Activated CD8-positive, alpha-beta memory T cell treated with anti-CD3 and anti-CD28 coated beads for 4 hours (primary cell): ENCODE measurements around the gene STRN4.
"Not testable (repeated sequence)": the region's sequence is repeated elsewhere in the genome, so short reads cannot be mapped to it uniquely, and the experiment has no call there.

Experiments
- DNase-seq, 2 donors: peaks; one replicate each; pipeline ENCODE4 v3.0.0-alpha.2; 2020; ENCODE audit warnings: low read depth in 2 of 2

Gene STRN4

DNA sequence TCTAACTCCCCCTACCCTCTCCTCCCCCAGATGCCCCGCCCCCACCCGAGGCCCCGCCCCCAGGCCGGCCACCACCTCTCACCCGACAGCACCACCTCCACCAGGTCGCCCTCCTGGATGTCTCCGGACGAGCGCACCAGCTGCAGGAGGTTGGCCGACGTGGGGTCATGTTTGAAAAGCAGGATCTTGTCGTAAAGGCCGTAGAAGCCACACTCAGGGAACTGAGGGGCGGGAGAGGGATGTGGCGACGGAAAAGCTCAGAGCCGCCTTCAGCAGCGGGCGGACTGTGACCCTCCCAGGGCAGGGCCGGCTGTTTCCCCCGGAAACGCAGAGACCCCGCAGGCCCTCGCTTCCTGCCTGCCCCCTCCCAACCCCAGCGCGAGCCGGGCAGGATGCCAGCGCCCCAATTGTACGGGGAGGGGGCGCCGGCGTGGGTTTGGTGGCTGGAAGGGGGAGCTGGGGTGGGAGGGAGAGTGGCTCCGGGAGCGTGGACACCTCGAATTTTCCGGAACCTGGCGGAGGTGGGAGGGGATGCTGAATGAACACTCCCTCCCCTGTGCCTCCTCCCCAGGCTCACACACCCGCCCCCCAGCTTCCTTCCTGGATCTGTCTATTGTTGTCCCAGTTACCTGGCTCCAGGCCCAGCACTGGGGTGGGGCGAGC is 32.3 kb downstream of the STRN4 start:
- DNase-seq, result peak; percentile 52 to 70

DNA sequence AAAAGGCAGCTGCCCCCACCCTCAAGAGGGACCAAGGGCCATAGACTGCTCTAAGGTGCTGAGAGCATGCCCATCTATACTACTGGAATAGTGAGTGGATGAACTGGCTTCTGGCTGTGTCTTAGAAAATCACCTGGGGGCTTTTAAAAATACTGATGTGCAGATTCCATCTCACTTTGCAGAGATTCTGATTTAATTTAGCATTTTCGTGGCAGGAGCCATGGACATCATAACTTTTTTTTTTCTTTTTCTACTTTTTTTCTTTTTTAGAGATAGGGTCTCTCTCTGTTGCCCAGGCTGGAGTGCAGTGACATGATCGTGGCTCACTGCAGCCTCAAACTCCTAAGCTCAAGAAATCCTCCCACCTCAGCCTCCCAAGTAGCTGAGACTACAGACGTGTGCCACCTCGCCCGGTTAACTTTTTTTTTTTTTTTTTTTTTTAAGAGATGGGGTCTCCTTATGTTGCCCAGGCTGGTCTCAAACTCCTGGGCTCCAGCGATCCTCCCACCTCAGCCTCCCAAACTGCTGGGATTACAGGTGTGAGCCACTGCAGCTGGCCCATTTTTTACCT is 33.4 kb downstream of the STRN4 start:
- DNase-seq, result not testable (repeated sequence)

DNA sequence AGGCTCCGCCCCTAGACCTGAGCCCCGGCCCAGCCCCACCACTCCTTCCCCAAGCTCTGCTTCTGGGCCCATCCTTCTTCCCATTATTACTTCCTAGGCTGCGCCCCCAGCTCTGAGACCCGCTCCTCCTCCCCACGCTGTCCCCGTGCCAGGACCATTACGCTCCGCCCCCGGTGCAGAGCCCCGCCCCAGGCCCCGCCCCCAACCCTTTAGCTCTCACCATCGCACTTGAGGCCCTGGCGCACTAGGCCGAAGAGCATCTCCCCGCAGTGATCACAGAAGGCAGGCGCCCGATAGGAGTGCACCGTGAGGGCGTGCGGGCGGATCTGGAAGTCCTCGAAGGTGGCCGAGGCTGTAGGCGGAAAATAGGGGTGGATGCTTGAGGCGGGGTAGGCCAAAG is 35.6 kb downstream of the STRN4 start:
- no peak for DNase-seq

DNA sequence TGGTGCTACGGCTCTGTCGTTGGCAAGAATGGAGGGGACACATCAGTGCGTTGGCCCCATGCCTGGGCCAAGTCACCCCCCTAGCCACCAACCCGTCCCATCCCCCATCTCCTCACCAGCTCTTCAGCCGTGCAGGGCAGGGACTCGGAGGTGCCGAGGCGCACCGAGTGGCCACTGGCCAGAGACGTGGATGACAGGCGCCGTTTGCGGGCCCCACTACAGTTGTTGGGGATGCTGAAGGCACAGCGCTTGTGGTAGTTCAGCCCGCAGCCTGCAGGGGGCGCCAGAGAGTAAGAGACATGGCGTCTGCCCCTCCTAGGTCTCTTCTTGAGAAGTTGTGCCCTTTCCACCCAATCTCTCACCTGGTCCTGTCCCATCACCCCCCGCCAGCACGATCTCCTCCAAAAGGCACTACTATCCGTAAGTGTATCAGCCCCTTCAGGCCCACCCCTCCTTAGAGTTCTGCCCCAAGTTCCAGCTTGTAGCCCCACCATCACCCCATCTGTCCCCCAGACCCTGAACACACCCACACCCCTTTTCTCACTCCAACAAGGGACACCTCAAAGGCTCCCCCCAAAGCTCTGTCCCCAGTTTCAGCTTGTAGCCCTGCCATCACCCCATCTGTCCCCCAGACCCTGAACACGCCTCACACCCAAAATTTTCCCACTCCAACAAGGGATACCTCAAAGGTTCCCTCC is 41.7 kb downstream of the STRN4 start:
- peak; percentile 61 to 82 for DNase-seq

DNA sequence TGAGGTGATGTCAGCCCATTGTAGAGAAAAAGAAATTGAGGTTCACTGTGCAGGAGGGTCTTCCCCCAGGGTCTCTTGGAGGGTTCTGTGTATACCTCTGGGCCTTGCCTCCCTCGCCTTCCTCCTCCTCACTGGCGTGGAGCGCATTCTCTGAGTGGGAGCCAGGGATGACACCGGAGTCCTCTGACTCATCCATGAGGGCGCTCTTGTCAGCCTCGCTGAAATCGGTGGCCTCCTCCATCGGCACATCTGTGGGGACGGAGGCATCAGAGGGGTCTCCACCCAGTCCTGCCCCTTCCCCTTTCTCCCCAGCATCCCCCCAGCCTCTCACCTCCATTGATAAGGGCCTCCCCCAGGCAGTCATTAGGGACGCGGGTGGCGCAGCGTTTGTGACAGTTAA is 45.5 kb downstream of the STRN4 start:
- DNase-seq, result no peak

DNA sequence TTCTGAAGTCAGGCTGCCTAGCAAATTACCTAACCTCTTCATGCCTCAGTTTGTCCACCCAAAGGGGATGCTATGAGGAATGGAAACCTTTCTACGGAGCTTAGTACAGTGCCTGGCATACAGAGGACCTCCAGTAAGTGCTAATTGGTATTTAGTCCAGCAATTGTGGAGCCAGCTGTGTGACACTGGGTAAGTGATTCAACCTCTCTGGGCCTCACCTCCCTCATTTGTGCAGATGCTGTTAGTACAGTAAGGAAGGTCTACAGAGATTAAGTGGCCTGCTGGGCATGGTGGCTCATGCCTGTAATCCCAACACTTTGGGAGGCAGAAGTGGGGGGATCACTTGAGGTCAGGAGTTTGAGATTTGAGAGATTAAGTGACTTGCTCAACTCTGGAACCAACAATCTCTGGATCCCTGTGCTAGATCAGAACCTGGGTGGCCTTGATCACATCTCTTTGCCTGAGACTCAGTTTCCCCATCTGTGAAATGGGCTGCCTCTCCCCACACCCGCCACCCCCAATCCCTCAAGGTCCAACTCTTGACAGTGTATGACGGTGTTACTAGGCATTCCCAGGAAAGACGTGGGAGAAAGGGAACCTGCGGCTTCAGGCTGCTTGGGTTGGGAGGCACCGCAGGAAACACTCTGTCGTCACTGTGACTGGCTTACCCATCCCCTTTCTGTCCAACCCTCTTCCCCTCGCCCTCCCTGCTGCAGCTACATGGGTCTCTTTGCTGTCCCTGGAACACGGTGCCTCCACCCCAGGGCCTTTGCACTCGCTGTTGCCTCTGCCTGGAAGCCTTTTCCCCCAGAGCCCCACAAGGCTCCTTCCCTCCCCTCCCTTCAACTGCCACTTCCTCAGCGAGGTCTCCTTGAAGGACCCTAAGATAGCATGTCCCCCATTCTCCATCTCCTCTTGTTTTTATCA is 47.6 kb downstream of the STRN4 start:
- no peak for DNase-seq

DNA sequence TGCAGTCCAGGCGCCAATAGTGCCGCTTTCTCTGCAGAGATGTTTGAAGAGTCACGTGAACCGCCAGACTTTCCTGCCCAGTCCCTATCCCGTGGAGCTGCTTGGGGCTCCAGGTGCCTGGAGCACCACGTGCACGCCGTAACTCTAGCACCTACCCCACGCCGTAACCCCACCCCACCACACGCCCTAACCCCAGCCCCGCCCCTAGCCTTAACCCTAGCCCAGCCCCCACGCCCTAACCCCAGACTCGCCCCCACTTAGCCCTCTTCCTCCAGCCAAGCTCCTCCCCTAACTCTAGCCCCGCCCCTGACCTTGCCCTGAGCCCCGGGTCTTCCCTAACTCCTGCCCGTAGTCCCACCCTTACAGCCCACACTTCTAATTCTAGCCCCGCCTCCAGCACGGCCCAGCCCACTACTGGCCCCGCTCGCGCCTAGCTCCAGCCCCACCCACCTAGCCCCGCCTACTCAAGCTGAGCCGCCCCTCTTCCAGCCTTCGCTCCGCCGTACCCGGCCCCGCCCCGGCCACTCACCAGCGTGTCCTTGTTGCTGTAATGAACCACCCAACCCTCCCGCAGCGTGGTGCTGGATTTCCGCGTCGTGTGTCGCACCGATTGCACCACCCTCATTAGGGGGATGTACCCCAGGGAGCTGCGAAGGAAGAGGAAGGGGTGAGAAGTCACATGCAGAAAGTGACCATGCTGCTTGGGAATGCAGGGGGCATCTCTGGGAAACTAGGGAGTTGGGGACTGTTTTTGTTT is 48.9 kb downstream of the STRN4 start:
- no peak for DNase-seq

DNA sequence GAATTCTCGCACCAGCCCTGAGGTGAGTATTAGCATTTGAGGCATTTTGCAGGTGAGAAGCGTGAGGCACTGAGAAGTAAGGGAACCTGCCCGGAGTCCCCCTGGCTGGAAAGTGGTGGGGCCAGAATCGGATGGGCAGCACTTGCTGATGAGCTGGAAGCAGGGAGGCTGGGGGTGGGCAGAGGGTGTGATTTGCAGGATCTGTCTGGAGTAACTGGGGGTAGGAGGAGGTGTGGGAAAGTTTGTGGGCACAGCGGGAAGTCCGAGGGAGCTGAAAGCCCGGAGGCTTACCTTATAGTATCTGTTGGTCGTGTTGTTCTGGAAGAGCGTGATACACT is 49.4 kb downstream of the STRN4 start:
- no peak for DNase-seq

DNA sequence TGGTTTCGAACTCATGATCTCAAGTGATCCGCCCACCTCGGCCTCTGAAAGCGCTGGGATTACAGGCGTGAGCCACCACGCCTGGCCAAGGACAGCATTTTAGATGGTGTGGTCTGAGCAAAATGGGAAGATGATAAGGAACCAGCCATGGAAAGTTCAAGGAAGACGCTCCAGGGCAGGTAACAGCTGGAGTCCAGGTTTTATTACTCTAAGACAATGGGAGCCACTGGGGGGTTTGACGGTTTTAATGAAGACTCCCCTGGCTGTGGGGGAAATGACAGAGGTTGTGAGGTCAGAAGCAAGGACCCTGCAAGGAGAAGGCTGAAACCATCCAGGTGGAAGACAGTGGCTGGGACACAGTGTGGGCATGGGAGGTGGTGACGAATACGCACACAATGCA is 50.2 kb downstream of the STRN4 start:
- DNase-seq, result no peak

DNA sequence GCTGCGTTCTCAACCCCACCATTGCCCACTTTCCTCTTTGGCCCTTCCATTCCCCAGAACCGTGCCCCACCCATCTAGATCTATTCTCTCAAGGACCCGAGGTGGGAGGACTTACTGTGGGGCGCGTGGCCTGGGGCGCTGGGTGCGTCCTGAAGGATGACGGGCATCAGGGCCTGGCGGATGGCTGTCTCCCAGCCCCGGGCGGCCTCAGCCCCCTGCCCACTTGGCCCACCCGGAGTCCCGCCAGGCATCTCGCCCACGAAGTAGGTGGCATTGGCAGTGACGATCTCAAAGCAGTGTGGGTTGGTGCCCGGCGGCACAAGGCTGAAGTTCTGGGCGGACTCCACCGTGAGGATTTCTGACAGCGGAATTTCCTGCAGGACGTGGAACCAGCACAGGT is 52.5 kb downstream of the STRN4 start:
- no peak for DNase-seq

DNA sequence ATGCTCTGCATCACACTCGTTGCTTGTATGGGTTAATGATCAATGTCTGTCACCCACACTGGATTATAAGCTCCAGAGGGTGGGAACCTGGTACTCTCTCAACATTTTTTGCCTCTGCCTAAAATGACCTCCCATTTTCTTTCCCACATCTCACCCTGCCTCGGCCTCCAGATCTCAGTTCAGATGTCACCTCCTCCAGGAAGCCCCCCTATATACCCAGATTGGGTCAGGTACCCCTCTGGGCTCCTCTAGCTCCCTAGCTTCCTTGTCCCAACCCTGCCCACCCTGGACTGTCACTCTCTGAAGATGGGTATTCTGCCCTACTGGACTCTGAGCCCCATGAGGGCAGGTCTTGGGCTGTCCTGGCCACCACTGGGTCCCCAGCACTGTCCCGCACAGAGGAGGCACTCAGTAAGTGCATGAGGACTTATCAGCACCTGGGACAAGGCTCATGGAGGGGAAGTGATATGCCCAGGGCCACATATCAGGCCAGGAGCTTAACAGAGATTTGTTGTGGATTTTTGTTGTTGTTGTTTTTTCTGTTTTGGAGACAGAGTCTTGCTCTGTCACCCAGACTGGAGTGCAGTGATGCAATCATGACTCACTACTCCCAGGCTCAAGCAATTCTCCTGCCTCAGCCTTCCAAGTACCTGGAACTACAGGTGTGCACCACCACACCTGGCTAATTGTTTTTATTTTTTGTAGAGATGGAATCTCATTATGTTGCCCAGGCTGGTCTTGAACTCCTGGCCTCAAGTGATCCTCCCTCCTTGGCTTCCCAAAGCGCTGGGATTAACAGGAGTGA is 53.1 kb downstream of the STRN4 start:
- DNase-seq, result no peak

DNA sequence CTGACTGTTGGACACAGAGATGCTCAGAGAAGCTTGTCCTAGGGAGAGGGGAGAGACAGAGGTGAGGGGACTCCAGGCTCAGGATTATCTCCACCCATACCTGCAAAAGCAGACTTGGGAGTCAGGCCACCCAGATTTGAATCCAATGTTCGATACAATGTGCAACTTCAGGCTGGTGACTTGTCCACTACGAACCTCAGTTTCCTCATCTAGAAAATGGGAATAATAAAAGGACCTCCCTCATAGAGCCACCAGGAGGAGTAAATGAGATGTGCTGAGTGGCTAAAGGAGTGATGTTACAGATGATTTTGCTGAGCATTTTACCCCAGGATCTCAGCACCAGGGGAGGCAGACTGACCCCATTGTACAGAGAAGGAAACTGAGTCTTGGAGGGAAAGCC is 54.3 kb downstream of the STRN4 start:
- no peak for DNase-seq

DNA sequence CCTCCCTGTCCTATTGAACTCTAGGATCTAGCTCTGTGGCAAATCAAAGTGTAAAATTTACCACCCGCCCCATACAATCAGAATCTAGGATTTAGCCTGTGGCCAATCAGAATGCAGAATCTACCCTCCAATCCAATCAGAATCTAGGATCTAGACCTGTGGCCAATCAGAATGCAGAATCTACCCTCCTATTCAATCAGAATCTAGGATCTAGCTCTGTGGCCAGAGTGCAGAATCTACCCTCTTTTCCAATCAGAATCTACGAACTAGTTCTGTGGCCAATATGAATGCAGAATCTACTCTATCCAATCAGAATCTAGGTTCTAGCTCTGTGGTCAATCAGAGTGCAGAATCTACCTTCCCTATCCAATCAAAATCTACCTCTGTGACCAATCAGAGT is 55.1 kb downstream of the STRN4 start:
- no peak for DNase-seq

DNA sequence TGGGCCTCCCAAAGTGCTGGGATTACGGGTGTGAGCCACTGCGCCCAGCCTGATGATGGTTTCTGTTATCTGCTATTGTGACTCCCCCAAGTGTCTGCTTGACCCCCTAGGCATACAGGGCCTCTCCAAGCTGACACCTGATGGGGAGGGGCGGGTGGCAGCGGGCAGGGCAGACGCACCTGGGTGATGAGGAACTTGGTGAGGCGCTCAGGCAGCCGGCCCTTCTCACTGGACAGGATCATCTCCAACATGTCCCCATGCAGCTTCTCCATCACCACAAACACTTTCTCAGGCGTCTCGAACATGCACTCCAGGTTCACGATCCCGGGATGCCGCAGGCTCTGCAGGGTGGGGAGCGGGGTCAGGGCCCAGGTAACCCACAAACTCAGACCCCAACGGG is 56.9 kb downstream of the STRN4 start:
- DNase-seq, result no peak

DNA sequence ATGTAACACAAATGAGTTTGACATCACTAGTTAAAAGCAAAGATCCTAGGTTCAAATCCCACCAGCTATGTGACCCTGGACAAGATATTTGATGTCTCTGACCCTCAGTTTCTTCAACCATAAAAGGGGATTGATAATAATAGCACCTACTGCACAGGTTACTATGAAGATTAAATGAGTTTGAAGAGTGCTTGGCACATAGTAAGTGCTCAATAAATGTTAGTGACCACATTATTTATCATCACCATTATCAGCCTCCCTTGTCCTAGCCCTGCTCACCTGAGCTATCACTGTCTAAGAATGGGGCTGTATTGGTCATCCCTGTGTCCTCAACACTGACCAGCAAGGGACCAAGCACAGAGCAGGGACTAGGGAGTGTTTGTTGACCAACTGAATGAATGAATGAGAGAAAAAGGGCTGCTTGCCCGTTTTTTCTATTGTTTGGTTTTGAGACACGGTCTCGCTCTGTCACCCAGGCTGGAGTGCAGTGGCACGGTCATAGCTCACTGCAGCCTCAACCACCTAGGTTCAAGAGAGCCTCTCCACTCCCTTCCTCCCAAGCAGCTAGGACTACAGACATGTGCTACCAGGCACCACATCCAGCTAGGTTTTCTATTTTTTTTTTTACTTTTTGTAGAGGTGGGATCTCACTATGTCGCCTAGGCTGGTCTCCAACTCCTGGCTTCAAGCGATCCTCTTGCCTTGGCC is 58.7 kb downstream of the STRN4 start:
- DNase-seq, result no peak

DNA sequence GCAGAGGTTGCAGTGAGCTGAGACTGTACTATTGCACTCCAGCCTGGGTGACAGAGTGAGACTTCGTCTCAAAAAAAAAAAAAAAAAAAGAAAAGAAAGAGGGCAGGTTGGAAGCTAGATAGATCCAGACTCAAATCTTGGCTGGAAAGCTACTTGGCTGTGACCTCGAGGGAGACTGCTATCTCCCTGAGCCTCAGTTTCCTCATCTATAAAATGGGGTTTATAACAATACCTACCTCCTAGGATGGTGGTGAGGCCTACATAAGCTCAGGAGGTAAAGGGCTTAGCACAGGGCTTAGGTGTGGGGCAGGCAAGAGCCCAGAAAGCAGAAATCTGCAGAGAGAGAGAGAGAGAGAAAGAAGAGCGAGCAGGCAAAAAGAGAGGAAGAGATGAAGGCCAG is 61.1 kb downstream of the STRN4 start:
- no peak for DNase-seq

DNA sequence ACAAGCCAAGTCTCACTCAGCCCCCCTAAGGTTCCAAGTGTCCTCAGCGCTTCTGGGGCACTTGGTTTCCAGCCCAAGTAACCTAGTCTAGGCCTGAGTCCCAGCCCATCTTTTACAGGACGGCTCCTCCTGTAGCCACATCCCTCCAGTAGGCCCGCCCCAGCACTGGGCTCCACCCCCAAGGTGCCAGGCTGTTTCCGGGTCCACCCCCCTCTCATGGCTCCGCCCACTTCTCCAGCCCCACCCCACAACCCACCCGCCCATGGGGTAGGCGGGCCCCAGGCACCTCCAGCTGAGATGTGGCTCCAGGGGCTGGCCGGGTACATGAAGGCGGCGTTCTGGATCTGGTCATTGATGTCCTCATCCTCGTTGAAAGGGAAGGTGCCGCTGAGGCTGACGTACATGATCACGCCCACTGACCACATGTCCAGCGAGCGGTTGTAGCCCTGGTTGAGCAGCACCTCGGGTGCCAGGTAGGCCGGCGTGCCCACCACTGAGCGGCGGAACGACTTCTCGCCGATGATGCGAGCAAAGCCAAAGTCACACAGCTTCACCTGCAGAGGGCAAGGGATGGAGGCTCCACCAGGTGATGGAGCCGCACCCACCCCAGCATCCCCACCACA is 68.0 kb downstream of the STRN4 start:
- DNase-seq, result no peak

DNA sequence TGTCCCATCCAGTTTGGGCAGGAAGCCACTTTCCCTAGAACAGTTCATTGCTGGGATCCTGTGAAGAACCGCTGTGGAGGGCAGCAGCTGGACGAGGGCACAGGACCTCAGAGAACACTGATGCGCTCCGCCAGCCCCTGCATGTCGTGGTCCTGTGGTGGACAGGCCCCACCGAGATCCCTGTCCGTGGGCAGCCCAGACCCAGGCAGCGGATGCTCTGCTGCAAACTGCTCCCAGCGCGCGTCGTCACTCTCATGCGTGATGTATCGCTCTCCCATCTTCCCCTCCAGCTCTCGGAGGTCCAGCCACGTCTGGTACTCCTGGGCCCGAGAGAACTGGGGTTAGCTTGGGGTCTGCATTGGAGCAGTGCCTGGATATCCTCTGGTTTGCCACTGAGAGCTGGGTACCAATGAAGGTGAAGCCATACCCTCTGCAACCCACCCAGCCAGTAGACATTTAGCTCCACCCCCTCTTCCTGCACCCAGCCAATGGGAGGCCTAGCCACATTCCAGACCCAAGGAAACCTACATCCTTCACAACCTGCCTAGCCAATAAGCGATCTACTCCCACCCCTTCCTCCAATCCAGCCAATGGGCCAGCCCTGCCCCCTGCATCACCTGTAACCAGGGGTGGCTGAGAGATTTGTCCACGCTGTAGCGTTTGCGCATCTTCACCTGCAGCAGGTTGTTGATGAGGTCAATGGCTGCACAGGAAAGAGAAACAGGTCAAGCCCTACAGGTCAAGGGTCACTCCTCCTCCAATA is 71.7 kb downstream of the STRN4 start:
- no peak for DNase-seq

DNA sequence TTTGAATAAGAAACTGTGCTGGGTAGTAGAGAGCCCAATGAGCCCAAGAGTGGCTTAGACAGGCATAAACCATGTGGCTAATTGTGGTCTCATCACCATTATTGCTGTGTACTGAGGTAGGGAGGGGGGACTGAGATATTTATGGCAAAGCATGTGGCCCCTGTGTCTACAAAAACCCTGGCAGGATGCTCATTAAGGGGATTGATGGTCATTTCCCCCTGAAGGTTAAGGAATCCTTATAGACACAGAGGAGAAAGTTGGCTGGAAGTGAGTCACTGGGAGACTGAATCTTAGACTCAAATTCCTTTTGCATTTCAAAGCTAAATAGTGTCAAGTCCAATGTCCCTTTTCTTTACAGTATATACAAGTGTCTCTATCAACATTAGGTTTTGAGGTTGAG is 75.4 kb downstream of the STRN4 start:
- DNase-seq, result no peak
